ENCODE measurements around the gene DEFB121. TPM values are rescaled to one million over a fixed set of nuclear protein-coding genes. Genes with fewer than 3 reads are reported as not detected.

Gene DEFB121
- polyA plus RNA-seq, 2 donors: not detected

GRCh38 chr20:31425797-31426196, 19.8 kb upstream of the DEFB121 start:
- Histone ChIP-seq H3K27me3 (ENCODE audit: control insufficient read depth in 1 of 2, insufficient read depth in 2 of 2, low read length in 2 of 2) (no peaks in the 10 kb centered on the region), H3K36me3 (ENCODE audit: control insufficient read depth in 2 of 2, insufficient read depth in 2 of 2, low read length in 1 of 2) (no peaks in the 10 kb centered on the region), H3K9me3 (ENCODE audit: control insufficient read depth in 2 of 2, insufficient read depth in 1 of 2, low read depth in 1 of 2, low read length in 1 of 2) (no peaks in the 10 kb centered on the region), H3K27ac (ENCODE audit: low read depth in 2 of 2, low read length in 1 of 2) (no peak overlapping the region), H3K4me1 (ENCODE audit: control insufficient read depth in 2 of 2, insufficient read depth in 2 of 2, low read length in 1 of 2) (no peaks in the 10 kb centered on the region), H3K4me3 (ENCODE audit: low read depth in 1 of 2, low read length in 2 of 2) (no peak overlapping the region)

GRCh38 chr20:31418307-31418706, 12.3 kb upstream of the DEFB121 start:
- WGBS, 2 donors: 81 to 85% methylated on average over 7 of the region's 7 CpGs
- Histone ChIP-seq H3K4me1 (ENCODE audit: control insufficient read depth in 2 of 2, insufficient read depth in 2 of 2, low read length in 1 of 2) (no peaks in the 10 kb centered on the region), H3K4me3 (ENCODE audit: low read depth in 1 of 2, low read length in 2 of 2) (no peak overlapping the region), H3K27me3 (ENCODE audit: control insufficient read depth in 1 of 2, insufficient read depth in 2 of 2, low read length in 2 of 2) (no peaks in the 10 kb centered on the region), H3K9me3 (ENCODE audit: control insufficient read depth in 2 of 2, insufficient read depth in 1 of 2, low read depth in 1 of 2, low read length in 1 of 2) (no peaks in the 10 kb centered on the region), H3K36me3 (ENCODE audit: control insufficient read depth in 2 of 2, insufficient read depth in 2 of 2, low read length in 1 of 2) (no peaks in the 10 kb centered on the region), H3K27ac (ENCODE audit: low read depth in 2 of 2, low read length in 1 of 2) (no peak overlapping the region)

GRCh38 chr20:31415653-31416052, 9.6 kb upstream of the DEFB121 start:
- Histone ChIP-seq H3K27ac (ENCODE audit: low read depth in 2 of 2, low read length in 1 of 2) (no peak overlapping the region), H3K27me3 (ENCODE audit: control insufficient read depth in 1 of 2, insufficient read depth in 2 of 2, low read length in 2 of 2) (no peaks in the 10 kb centered on the region), H3K36me3 (ENCODE audit: control insufficient read depth in 2 of 2, insufficient read depth in 2 of 2, low read length in 1 of 2) (no peaks in the 10 kb centered on the region), H3K4me1 (ENCODE audit: control insufficient read depth in 2 of 2, insufficient read depth in 2 of 2, low read length in 1 of 2) (no peaks in the 10 kb centered on the region), H3K9me3 (ENCODE audit: control insufficient read depth in 2 of 2, insufficient read depth in 1 of 2, low read depth in 1 of 2, low read length in 1 of 2) (no peaks in the 10 kb centered on the region), H3K4me3 (ENCODE audit: low read depth in 1 of 2, low read length in 2 of 2) (no peak overlapping the region)
- 89 to 91% methylated on average over 2 of the region's 2 CpGs for WGBS, 2 donors

DNA sequence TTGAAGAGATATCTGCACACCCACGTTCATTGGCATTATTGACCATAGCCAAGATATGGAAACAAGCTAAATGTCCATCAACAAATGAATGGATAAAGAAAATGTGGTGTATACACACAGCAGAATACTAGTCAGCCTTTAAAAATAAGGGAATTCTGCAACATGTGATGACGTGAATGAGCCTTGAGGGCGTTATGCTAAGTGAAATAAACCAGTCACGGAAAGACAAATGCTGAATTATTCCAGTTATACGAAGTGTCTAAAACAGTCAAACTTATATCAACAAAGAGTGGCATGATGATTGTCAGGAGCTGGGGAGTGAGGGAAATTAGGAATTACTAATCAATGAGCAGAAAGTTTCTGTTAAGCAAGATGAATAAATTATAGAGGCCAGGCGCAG, 8.4 kb upstream of the DEFB121 start:
- H3K36me3 ChIP-seq (ENCODE audit: control insufficient read depth in 2 of 2, insufficient read depth in 2 of 2, low read length in 1 of 2): no peaks in the 10 kb centered on the region
- no peaks in the 10 kb centered on the region for H3K4me1 ChIP-seq (ENCODE audit: control insufficient read depth in 2 of 2, insufficient read depth in 2 of 2, low read length in 1 of 2)
- no peak overlapping the region for H3K27ac ChIP-seq (ENCODE audit: low read depth in 2 of 2, low read length in 1 of 2)
- H3K9me3 ChIP-seq (ENCODE audit: control insufficient read depth in 2 of 2, insufficient read depth in 1 of 2, low read depth in 1 of 2, low read length in 1 of 2): no peaks in the 10 kb centered on the region
- H3K27me3 ChIP-seq (ENCODE audit: control insufficient read depth in 1 of 2, insufficient read depth in 2 of 2, low read length in 2 of 2): no peaks in the 10 kb centered on the region
- H3K4me3 ChIP-seq (ENCODE audit: low read depth in 1 of 2, low read length in 2 of 2): no peak overlapping the region
- 60 to 64% methylated on average over 6 of the region's 6 CpGs for WGBS, 2 donors

- 39 to 42% methylated on average over 1 of the region's 1 CpG for WGBS, 2 donors
- Histone ChIP-seq H3K4me1 (ENCODE audit: control insufficient read depth in 2 of 2, insufficient read depth in 2 of 2, low read length in 1 of 2) (no peaks in the 10 kb centered on the region), H3K27me3 (ENCODE audit: control insufficient read depth in 1 of 2, insufficient read depth in 2 of 2, low read length in 2 of 2) (no peaks in the 10 kb centered on the region), H3K4me3 (ENCODE audit: low read depth in 1 of 2, low read length in 2 of 2) (no peak overlapping the region), H3K27ac (ENCODE audit: low read depth in 2 of 2, low read length in 1 of 2) (no peak overlapping the region), H3K9me3 (ENCODE audit: control insufficient read depth in 2 of 2, insufficient read depth in 1 of 2, low read depth in 1 of 2, low read length in 1 of 2) (no peaks in the 10 kb centered on the region), H3K36me3 (ENCODE audit: control insufficient read depth in 2 of 2, insufficient read depth in 2 of 2, low read length in 1 of 2) (no peaks in the 10 kb centered on the region)
Measured at GRCh38 chr20:31410011-31410410, 4.0 kb upstream of the DEFB121 start.

DNA sequence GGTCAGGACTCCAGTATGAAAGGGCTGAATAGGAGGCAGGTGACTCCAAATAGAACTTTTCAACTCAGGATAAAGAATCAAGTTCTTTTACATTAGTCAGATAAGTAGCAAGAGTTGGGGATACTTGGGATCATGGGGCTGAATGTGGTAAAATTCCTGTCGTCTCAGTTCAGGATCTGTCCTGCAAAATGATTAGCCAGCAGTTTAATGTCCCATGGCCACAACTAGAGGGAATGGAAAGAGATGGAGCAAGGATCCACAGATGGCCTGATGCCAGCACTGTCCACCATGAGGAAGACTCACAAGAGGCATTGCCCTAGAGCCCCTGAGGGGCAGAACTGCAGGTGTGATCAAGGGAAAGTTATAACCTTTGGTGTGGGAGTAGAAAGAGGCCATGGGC, 2.1 kb downstream of the DEFB121 start:
- 37 to 54% methylated on average over 1 of the region's 1 CpG for WGBS, 2 donors
- Histone ChIP-seq H3K9me3 (ENCODE audit: control insufficient read depth in 2 of 2, insufficient read depth in 1 of 2, low read depth in 1 of 2, low read length in 1 of 2) (no peaks in the 10 kb centered on the region), H3K4me1 (ENCODE audit: control insufficient read depth in 2 of 2, insufficient read depth in 2 of 2, low read length in 1 of 2) (no peaks in the 10 kb centered on the region), H3K27ac (ENCODE audit: low read depth in 2 of 2, low read length in 1 of 2) (no peak overlapping the region), H3K27me3 (ENCODE audit: control insufficient read depth in 1 of 2, insufficient read depth in 2 of 2, low read length in 2 of 2) (no peaks in the 10 kb centered on the region), H3K36me3 (ENCODE audit: control insufficient read depth in 2 of 2, insufficient read depth in 2 of 2, low read length in 1 of 2) (no peaks in the 10 kb centered on the region), H3K4me3 (ENCODE audit: low read depth in 1 of 2, low read length in 2 of 2) (no peak overlapping the region)

GRCh38 chr20:31394900-31395299, 11.1 kb downstream of the DEFB121 start:
- Histone ChIP-seq H3K27me3 (ENCODE audit: control insufficient read depth in 1 of 2, insufficient read depth in 2 of 2, low read length in 2 of 2) (no peaks in the 10 kb centered on the region), H3K36me3 (ENCODE audit: control insufficient read depth in 2 of 2, insufficient read depth in 2 of 2, low read length in 1 of 2) (no peaks in the 10 kb centered on the region), H3K4me3 (ENCODE audit: low read depth in 1 of 2, low read length in 2 of 2) (no peak overlapping the region), H3K4me1 (ENCODE audit: control insufficient read depth in 2 of 2, insufficient read depth in 2 of 2, low read length in 1 of 2) (no peaks in the 10 kb centered on the region), H3K9me3 (ENCODE audit: control insufficient read depth in 2 of 2, insufficient read depth in 1 of 2, low read depth in 1 of 2, low read length in 1 of 2) (no peaks in the 10 kb centered on the region), H3K27ac (ENCODE audit: low read depth in 2 of 2, low read length in 1 of 2) (no peak overlapping the region)
- WGBS, 2 donors: 41 to 45% methylated on average over 3 of the region's 3 CpGs

DNA sequence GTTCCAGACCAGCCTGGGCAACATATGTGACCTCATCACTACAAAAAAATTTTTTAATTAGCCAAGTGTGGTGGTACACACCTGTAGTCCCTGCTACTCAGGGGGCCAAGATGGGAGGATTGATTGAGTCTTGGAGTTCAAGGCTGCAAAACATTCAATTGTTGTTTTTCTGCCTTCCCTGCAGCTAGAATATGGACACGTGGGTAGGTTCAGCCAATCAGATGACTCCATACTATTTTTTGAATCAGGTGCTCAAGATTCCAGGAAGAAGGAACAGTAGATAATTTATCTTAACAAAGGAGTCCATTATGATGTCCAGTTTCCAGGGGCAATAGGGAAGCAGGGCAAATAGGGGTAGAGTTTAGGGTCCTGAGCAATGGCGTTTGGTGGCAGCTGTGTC, 13.2 kb downstream of the DEFB121 start:
- 67 to 75% methylated on average over 2 of the region's 2 CpGs for WGBS, 2 donors
- Histone ChIP-seq H3K27ac (ENCODE audit: low read depth in 2 of 2, low read length in 1 of 2) (no peak overlapping the region), H3K27me3 (ENCODE audit: control insufficient read depth in 1 of 2, insufficient read depth in 2 of 2, low read length in 2 of 2) (no peaks in the 10 kb centered on the region), H3K4me3 (ENCODE audit: low read depth in 1 of 2, low read length in 2 of 2) (no peak overlapping the region), H3K9me3 (ENCODE audit: control insufficient read depth in 2 of 2, insufficient read depth in 1 of 2, low read depth in 1 of 2, low read length in 1 of 2) (no peaks in the 10 kb centered on the region), H3K36me3 (ENCODE audit: control insufficient read depth in 2 of 2, insufficient read depth in 2 of 2, low read length in 1 of 2) (no peaks in the 10 kb centered on the region), H3K4me1 (ENCODE audit: control insufficient read depth in 2 of 2, insufficient read depth in 2 of 2, low read length in 1 of 2) (no peaks in the 10 kb centered on the region)

GRCh38 chr20:31390490-31390889, 15.5 kb downstream of the DEFB121 start, which contains the start of gene DEFB119:
DEFB119 (minus strand) TSS chr20:31390590; CDS start chr20:31390483, 107 bp downstream.
- no peaks in the 10 kb centered on the region for H3K9me3 ChIP-seq (ENCODE audit: control insufficient read depth in 2 of 2, insufficient read depth in 1 of 2, low read depth in 1 of 2, low read length in 1 of 2)
- H3K27me3 ChIP-seq (ENCODE audit: control insufficient read depth in 1 of 2, insufficient read depth in 2 of 2, low read length in 2 of 2): no peaks in the 10 kb centered on the region
- H3K4me1 ChIP-seq (ENCODE audit: control insufficient read depth in 2 of 2, insufficient read depth in 2 of 2, low read length in 1 of 2): no peaks in the 10 kb centered on the region
- WGBS, 2 donors: 42 to 44% methylated on average over 1 of the region's 1 CpG
- no peaks in the 10 kb centered on the region for H3K36me3 ChIP-seq (ENCODE audit: control insufficient read depth in 2 of 2, insufficient read depth in 2 of 2, low read length in 1 of 2)
- H3K27ac ChIP-seq (ENCODE audit: low read depth in 2 of 2, low read length in 1 of 2): no peak within 1 kb of the TSS
- H3K4me3 ChIP-seq (ENCODE audit: low read depth in 1 of 2, low read length in 2 of 2): no peak within 1 kb of the TSS

DNA sequence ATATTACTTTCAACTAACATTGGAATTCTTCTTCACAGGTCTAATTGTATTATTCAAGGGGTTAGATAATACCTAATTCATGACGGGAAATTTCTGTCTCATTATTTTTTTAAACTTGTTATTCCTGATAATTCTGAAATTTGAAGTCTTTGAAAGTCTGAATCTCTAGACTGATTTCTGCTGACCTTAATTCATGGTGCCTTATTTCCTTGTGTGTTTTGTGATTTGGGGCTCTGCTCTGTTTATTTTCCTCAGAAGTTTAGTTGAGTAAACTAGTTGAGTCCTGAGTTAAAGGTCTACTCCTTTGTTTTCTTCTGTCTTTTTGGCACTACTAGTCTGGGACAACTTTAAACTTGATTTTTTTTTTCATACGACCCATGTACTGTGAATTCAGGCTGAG, 31.7 kb downstream of the DEFB121 start:
- 65 to 73% methylated on average over 2 of the region's 2 CpGs for WGBS, 2 donors
- no peaks in the 10 kb centered on the region for H3K4me1 ChIP-seq (ENCODE audit: control insufficient read depth in 2 of 2, insufficient read depth in 2 of 2, low read length in 1 of 2)

More for the DNA sequence above, 31.7 kb downstream of the DEFB121 start:
- Histone ChIP-seq H3K4me3 (ENCODE audit: low read depth in 1 of 2, low read length in 2 of 2) (no peak overlapping the region), H3K9me3 (ENCODE audit: control insufficient read depth in 2 of 2, insufficient read depth in 1 of 2, low read depth in 1 of 2, low read length in 1 of 2) (peaks cover 2 to 10% of the 10 kb centered on the region in 2 donors), H3K36me3 (ENCODE audit: control insufficient read depth in 2 of 2, insufficient read depth in 2 of 2, low read length in 1 of 2) (no peaks in the 10 kb centered on the region), H3K27ac (ENCODE audit: low read depth in 2 of 2, low read length in 1 of 2) (no peak overlapping the region), H3K27me3 (ENCODE audit: control insufficient read depth in 1 of 2, insufficient read depth in 2 of 2, low read length in 2 of 2) (no peaks in the 10 kb centered on the region)
